ENCODE measurements around the gene TTK. TPM values are rescaled to one million over a fixed set of nuclear protein-coding genes. Genes with fewer than 3 reads are reported as not detected.
"Not testable (repeated sequence)": the region's sequence is repeated elsewhere in the genome, so short reads cannot be mapped to it uniquely, and the experiment has no call there.

The TTK gene
- total RNA-seq, 1 experiment from 2014 or later, result 51.2 TPM

GRCh38 chr6:80020381-80021120, 16.1 kb downstream of the TTK start:
- no peak for DNase-seq (ENCODE audit: extremely low read depth, low read depth)

GRCh38 chr6:80021131-80021530, 16.7 kb downstream of the TTK start:
- no peak for DNase-seq (ENCODE audit: extremely low read depth, low read depth)

GRCh38 chr6:80021591-80021990, 17.1 kb downstream of the TTK start:
- no peak for DNase-seq (ENCODE audit: extremely low read depth, low read depth)

- DNase-seq (ENCODE audit: extremely low read depth, low read depth), result no peak
Measured at GRCh38 chr6:80022803-80023202, 18.4 kb downstream of the TTK start.

- no peak for DNase-seq (ENCODE audit: extremely low read depth, low read depth)
Measured at GRCh38 chr6:80028589-80028988, 24.1 kb downstream of the TTK start.

- DNase-seq (ENCODE audit: extremely low read depth, low read depth), result no peak
Measured at GRCh38 chr6:80029470-80029869, 25.0 kb downstream of the TTK start.

GRCh38 chr6:80048220-80048619, 43.8 kb downstream of the TTK start:
- not testable (repeated sequence) for DNase-seq (ENCODE audit: extremely low read depth, low read depth)

GRCh38 chr6:80060774-80061173, 56.3 kb downstream of the TTK start:
- no peak for DNase-seq (ENCODE audit: extremely low read depth, low read depth)

- DNase-seq (ENCODE audit: extremely low read depth, low read depth), result not testable (repeated sequence)
Measured at GRCh38 chr6:80068146-80068545, 63.7 kb downstream of the TTK start.

GRCh38 chr6:80070431-80070830, 66.0 kb downstream of the TTK start:
- DNase-seq (ENCODE audit: extremely low read depth, low read depth), result not testable (repeated sequence)

- no peak for DNase-seq (ENCODE audit: extremely low read depth, low read depth)
Measured at GRCh38 chr6:80077067-80077466, 72.6 kb downstream of the TTK start.

GRCh38 chr6:80088637-80089036, 84.2 kb downstream of the TTK start:
- DNase-seq (ENCODE audit: extremely low read depth, low read depth), result no peak

- DNase-seq (ENCODE audit: extremely low read depth, low read depth), result no peak
Measured at GRCh38 chr6:80091506-80091905, 87.1 kb downstream of the TTK start.

Other genes with a start within 250 kb of the TTK start
- gene ELOVL4, start 57.1 kb upstream of the TTK start, total RNA-seq (2014; rRNA removed; shearing (Covaris generic)), result 16.9 and 17.6 TPM in 2 replicates
- 10.7 and 13.9 TPM in 2 replicates for gene BCKDHB, start 102.0 kb downstream of the TTK start, total RNA-seq (2014; rRNA removed; shearing (Covaris generic))